Activated CD8-positive, alpha-beta memory T cell treated with anti-CD3 and anti-CD28 coated beads, Interleukin-2, amount 50 U/mL, for 24 hours (primary cell): ENCODE data around the gene DSC2.

Experiments
- DNase-seq: peaks from one replicate; pipeline ENCODE4 v3.0.0-alpha.2; 2020; ENCODE audit errors: extremely low read depth

The DSC2 gene

GRCh38 chr18:31098878-31099277 is 3.3 kb downstream of the DSC2 start:
- DNase-seq: no peak

- DNase-seq: no peak
These were observed 4.6 kb downstream of the DSC2 start for GRCh38 chr18:31097666-31098065.

- DNase-seq: no peak
These were observed 8.3 kb downstream of the DSC2 start for GRCh38 chr18:31093880-31094279.

- no peak for DNase-seq
These were observed 8.9 kb downstream of the DSC2 start for GRCh38 chr18:31093294-31093693.

GRCh38 chr18:31091350-31091749 is 10.9 kb downstream of the DSC2 start:
- DNase-seq: no peak

- no peak for DNase-seq
These were observed 13.7 kb downstream of the DSC2 start for GRCh38 chr18:31088532-31088931.

- DNase-seq: no peak
These were observed 22.2 kb downstream of the DSC2 start for GRCh38 chr18:31079973-31080372.

- DNase-seq: no peak
These were observed 24.3 kb downstream of the DSC2 start for GRCh38 chr18:31077878-31078277.

GRCh38 chr18:31072175-31072574 is 30.0 kb downstream of the DSC2 start:
- DNase-seq: no peak

- no peak for DNase-seq
These were observed 32.0 kb downstream of the DSC2 start for GRCh38 chr18:31070206-31070605.

- DNase-seq: no peak
These were observed 36.0 kb downstream of the DSC2 start for GRCh38 chr18:31066266-31066665.

- DNase-seq: no peak
These were observed 37.0 kb downstream of the DSC2 start for GRCh38 chr18:31065036-31065773.

- DNase-seq: no peak
These were observed 38.1 kb downstream of the DSC2 start for GRCh38 chr18:31064130-31064529.

- no peak for DNase-seq
These were observed 40.3 kb downstream of the DSC2 start for GRCh38 chr18:31061945-31062344.

- no peak for DNase-seq
These were observed 43.3 kb downstream of the DSC2 start for GRCh38 chr18:31058897-31059296.

- DNase-seq: no peak
These were observed 44.3 kb downstream of the DSC2 start for GRCh38 chr18:31057917-31058316.

- DNase-seq: no peak
These were observed 45.2 kb downstream of the DSC2 start for GRCh38 chr18:31057051-31057450.

- no peak for DNase-seq
These were observed 45.9 kb downstream of the DSC2 start for GRCh38 chr18:31056296-31056695.

- DNase-seq: no peak
These were observed 51.6 kb downstream of the DSC2 start for GRCh38 chr18:31050635-31051034.

- DNase-seq: no peak
These were observed 53.0 kb downstream of the DSC2 start for GRCh38 chr18:31049189-31049588.

GRCh38 chr18:31048216-31048615 is 54.0 kb downstream of the DSC2 start:
- DNase-seq: no peak

- no peak for DNase-seq
These were observed 55.3 kb downstream of the DSC2 start for GRCh38 chr18:31046916-31047315.

GRCh38 chr18:31045599-31045998 is 56.6 kb downstream of the DSC2 start:
- no peak for DNase-seq

GRCh38 chr18:31044926-31045325 is 57.3 kb downstream of the DSC2 start:
- DNase-seq: no peak
